MM.1S (cell line): ENCODE data around the gene UACA.

Experiments
- DNase-seq: peaks from one replicate; pipeline ENCODE4 v3.0.0-alpha.2; 2015
- H2AFZ ChIP-seq: fragments of 300-600 bp; sonication (generic); 2 replicates; pipeline ENCODE4 v1.6.0; 2016; ENCODE audit warnings: antibody characterized with exemption, low read length
- H3F3A ChIP-seq: fragments of 300-600 bp; sonication (generic); 2 replicates; pipeline ENCODE4 v1.6.1; 2016; ENCODE audit warnings: mild to moderate bottlenecking, antibody characterized with exemption, low read length, moderate library complexity, mixed read lengths; ENCODE audit not compliant: insufficient read depth
- H3K27ac ChIP-seq: fragments of 300-600 bp; sonication (generic); 2 replicates; pipeline ENCODE4 v1.5.1; 2016; ENCODE audit warnings: mild to moderate bottlenecking, low read length
- H3K27me3 ChIP-seq: fragments of 300-600 bp; sonication (generic); replicated peaks from 2 replicates; pipeline ENCODE4 v1.6.0; 2016; ENCODE audit warnings: low read length; ENCODE audit not compliant: insufficient read depth
- H3K36me3 ChIP-seq: fragments of 300-600 bp; sonication (generic); replicated peaks from 2 replicates; pipeline ENCODE4 v1.6.1; 2016; ENCODE audit warnings: mild to moderate bottlenecking, low read length, mixed read lengths; ENCODE audit not compliant: insufficient read depth
- H3K4me1 ChIP-seq: fragments of 300-600 bp; sonication (generic); 2 replicates; pipeline ENCODE4 v1.6.1; 2016; ENCODE audit warnings: low read length, mixed read lengths
- H3K4me2 ChIP-seq: fragments of 300-600 bp; sonication (generic); 2 replicates; pipeline ENCODE4 v1.6.0; 2016; ENCODE audit warnings: low read depth, low read length
- H3K4me3 ChIP-seq: fragments of 300-600 bp; sonication (generic); 2 replicates; pipeline ENCODE4 v1.5.1; 2016; ENCODE audit warnings: low read length, mixed read lengths
- H3K79me2 ChIP-seq: fragments of 300-600 bp; sonication (generic); 2 replicates; pipeline ENCODE4 v1.6.1; 2016; ENCODE audit warnings: mixed run types, low read length, mixed read lengths
- H3K9ac ChIP-seq: fragments of 300-600 bp; sonication (generic); 2 replicates; pipeline ENCODE4 v1.6.1; 2016; ENCODE audit warnings: low read length, mixed read lengths
- H3K9me2 ChIP-seq: fragments of 300-600 bp; sonication (generic); replicated peaks from 2 replicates; pipeline ENCODE4 v1.6.1; 2016; ENCODE audit warnings: mild to moderate bottlenecking, low read length, mixed read lengths; ENCODE audit not compliant: insufficient read depth
- H3K9me3 ChIP-seq: fragments of 300-600 bp; sonication (generic); replicated peaks from 2 replicates; pipeline ENCODE4 v1.6.1; 2016; ENCODE audit warnings: mild to moderate bottlenecking, low read length, mixed read lengths; ENCODE audit not compliant: insufficient read depth
- H4K20me1 ChIP-seq: fragments of 300-600 bp; sonication (generic); 2 replicates; pipeline ENCODE4 v1.6.1; 2016; ENCODE audit warnings: mild to moderate bottlenecking, low read length, moderate library complexity, mixed read lengths; ENCODE audit not compliant: insufficient read depth
- CTCF ChIP-seq: fragments of 300-600 bp; sonication (generic); IDR thresholded peaks from 2 replicates; pipeline ENCODE4 v1.5.1; 2016; ENCODE audit warnings: antibody characterized with exemption, low read length, mixed read lengths
- EZH2 ChIP-seq: fragments of 300-600 bp; sonication (generic); optimal IDR thresholded peaks from 2 replicates; pipeline ENCODE3; 2017; ENCODE audit warnings: low read depth, mild to moderate bottlenecking, antibody characterized with exemption, low read length, mixed read lengths
- EZH2phosphoT487 ChIP-seq: fragments of 300-600 bp; sonication (generic); IDR thresholded peaks from 2 replicates; pipeline ENCODE4 v1.6.1; 2018; ENCODE audit warnings: antibody characterized with exemption, low read length

UACA gene

GRCh38 chr15:70763120-70763949 is at the start of gene UACA:
Gene UACA, minus strand, starts transcription at chr15:70763558. Its CDS starts 151 bp downstream, at chr15:70763407.
- no peaks in the 10 kb centered on the region for H3K9me3 ChIP-seq
- H3K27ac ChIP-seq, result peak within 1 kb of the TSS; percentile 57; the same call in 1 of the 2 replicates
- peak within 1 kb of the TSS; percentile 63 for H3K9ac ChIP-seq
- TF ChIP-seq CTCF, result no peak
- no peak for TF ChIP-seq EZH2phosphoT487
- no peak for TF ChIP-seq EZH2
- H3K36me3 ChIP-seq, result no peaks in the 10 kb centered on the region
- H3K79me2 ChIP-seq, result no peaks in the 10 kb centered on the region
- H3K27me3 ChIP-seq, result peaks cover 13% of the 10 kb centered on the region; the same call in 1 of the 2 replicates
- peak within 1 kb of the TSS; percentile 84 for H2AFZ ChIP-seq
- H3K4me2 ChIP-seq, result peak within 1 kb of the TSS; percentile 84
- H4K20me1 ChIP-seq, result no peaks in the 10 kb centered on the region
- H3K9me2 ChIP-seq, result no peaks in the 10 kb centered on the region
- peak within 1 kb of the TSS; percentile 70 for H3K4me3 ChIP-seq
- H3K4me1 ChIP-seq, result 0 out of 2 replicates have a peak, but pooled peaks cover 8% of the 10 kb centered on the region
- peaks cover 6% of the 10 kb centered on the region; the same call in 1 of the 2 replicates for H3F3A ChIP-seq
- peak; percentile 90 for DNase-seq

GRCh38 chr15:70812827-70813364 is 49.5 kb upstream of the UACA start:
- no peaks in the 10 kb centered on the region for H3K36me3 ChIP-seq
- no peaks in the 10 kb centered on the region for H3K27me3 ChIP-seq
- H3K4me3 ChIP-seq, result no peak overlapping the region
- H2AFZ ChIP-seq, result no peak overlapping the region
- no peaks in the 10 kb centered on the region for H4K20me1 ChIP-seq
- DNase-seq, result no peak
- no peaks in the 10 kb centered on the region for H3K9me2 ChIP-seq
- H3K9ac ChIP-seq, result no peak overlapping the region
- no peak overlapping the region for H3K27ac ChIP-seq
- H3F3A ChIP-seq, result no peaks in the 10 kb centered on the region
- no peak for TF ChIP-seq EZH2
- no peaks in the 10 kb centered on the region for H3K9me3 ChIP-seq
- no peaks in the 10 kb centered on the region for H3K79me2 ChIP-seq
- no peaks in the 10 kb centered on the region for H3K4me1 ChIP-seq
- no peak overlapping the region for H3K4me2 ChIP-seq

GRCh38 chr15:70810916-70811578 is 47.7 kb upstream of the UACA start:
- H3K9ac ChIP-seq, result no peak overlapping the region
- no peaks in the 10 kb centered on the region for H3K27me3 ChIP-seq
- no peak for DNase-seq
- no peak overlapping the region for H3K27ac ChIP-seq
- no peak overlapping the region for H2AFZ ChIP-seq
- H3K4me1 ChIP-seq, result no peaks in the 10 kb centered on the region
- no peaks in the 10 kb centered on the region for H3K9me3 ChIP-seq
- no peaks in the 10 kb centered on the region for H4K20me1 ChIP-seq
- H3K79me2 ChIP-seq, result no peaks in the 10 kb centered on the region
- H3K4me2 ChIP-seq, result no peak overlapping the region
- no peaks in the 10 kb centered on the region for H3K9me2 ChIP-seq
- H3F3A ChIP-seq, result no peaks in the 10 kb centered on the region
- no peak for TF ChIP-seq EZH2phosphoT487
- TF ChIP-seq CTCF, result no peak
- TF ChIP-seq EZH2, result no peak
- H3K4me3 ChIP-seq, result no peak overlapping the region
- no peaks in the 10 kb centered on the region for H3K36me3 ChIP-seq
